ENCODE results near the gene TNNI3.

The TNNI3 gene

GRCh38 chr19:55146078-55146704 is 11.3 kb downstream of the TNNI3 start:
- DNase-seq = no peak

DNA sequence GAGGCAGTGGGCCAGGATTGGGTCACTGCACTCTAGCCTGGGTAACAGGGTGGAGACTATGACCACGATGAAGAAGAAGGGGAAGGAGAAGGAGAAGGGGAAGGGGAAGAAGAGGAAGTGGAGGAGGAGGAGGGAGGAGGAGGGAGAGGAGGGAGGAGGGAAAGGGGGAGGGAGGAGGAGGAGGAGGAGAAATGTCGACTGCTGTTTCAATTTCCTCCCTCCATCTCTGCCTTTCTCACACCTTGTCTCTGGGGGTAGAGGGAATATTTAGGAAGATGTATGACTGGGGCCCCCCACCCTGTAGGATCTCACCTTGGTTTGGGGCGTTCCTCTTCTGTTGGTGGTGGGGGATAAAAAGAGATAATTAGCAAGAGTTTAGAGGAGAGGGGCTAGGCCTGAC is 12.3 kb downstream of the TNNI3 start:
- no peak for DNase-seq

GRCh38 chr19:55141696-55142095 is 15.8 kb downstream of the TNNI3 start:
- no peak for DNase-seq

DNA sequence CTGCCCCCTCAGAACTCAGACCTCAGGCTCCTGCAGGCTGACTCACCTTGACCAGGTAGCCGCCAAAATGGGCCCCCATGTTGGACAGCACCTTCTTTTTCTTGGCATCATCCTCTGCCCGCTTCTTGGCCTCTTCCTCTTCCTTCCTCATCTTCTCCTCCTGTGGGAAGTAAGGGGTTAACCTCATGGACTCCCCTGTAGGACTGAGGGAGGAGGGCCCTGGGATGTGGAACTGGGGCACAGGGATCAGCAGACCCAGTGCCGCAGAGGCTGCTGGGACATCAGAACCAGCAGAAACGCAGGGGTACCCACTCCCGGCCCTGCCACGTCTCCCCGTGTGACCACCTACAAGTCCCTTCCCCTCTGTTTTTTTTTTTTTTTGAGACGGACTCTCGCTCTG is 19.6 kb downstream of the TNNI3 start:
- DNase-seq = no peak

DNA sequence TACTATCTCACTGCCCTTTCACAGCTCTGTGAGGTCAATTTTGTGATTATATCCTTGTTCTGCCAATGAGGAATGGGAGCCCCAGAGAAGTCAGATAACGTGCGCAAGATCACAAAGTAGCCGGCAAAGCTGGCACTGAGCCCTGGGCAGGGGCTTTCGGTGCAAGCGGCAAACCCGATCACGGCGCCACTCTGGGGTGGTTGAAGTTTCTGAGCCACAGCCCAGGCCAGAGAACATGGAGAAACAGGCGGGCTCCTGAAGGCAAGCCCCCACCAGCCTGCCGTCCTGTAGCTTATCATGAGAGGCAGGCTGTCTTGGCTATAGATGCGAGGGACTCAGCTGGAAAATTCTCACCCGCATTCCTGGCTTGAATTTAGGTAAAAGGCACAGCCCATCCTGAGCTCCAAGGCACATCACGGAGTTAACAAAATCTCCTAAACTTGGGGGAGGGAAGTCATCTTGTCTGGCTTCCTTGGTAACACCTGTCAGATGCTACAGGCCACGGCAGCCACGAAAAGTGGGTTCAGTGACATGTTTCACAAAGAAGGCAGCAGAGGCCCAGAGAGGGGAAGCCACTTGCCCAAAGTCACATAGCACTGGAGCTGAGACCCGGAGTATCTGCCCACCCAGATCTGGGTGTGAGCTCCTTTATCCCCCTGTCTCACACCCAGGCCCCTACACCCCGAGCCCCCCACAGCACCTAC is 21.0 kb downstream of the TNNI3 start:
- DNase-seq = no peak

GRCh38 chr19:55134736-55135135 is 22.8 kb downstream of the TNNI3 start:
- no peak for DNase-seq

DNA sequence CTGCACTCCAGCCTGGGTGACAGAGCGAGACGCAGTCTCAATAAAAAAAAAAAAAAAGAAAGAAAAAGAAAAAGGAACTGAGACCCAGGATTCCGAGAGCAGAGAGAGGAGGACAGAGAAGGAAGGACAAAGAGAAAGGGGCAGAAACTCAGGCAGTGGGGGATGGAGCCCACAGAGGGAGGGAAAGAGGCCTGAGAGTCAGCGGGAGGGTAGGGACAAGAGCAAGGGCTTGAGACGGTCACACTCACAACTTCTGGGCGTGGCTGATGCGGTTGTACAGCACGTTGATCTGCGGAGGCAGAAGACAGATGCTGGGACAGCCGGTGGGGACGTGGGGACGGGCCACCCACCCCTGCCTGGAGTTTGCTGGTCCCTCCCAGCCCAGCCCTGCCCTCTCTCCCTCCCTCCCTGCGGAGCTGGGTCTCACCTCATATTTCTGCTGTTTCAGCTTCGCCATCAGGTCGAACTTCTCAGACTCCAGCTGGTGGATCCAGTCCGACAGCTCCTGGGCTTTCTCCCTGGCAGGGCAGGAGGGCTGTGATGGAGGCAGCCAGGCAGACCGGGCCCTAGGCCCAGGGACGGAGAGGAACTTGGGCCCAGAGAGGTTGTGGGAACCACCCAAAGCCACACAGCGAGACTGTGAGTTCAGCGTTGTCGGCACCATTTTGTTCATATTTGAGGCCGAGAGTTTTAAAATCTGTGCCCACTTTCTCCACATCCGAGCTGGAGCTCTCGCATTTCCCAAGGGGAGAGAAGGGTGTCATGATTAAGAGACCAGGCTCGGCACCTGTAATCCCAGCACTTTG is 23.7 kb downstream of the TNNI3 start:
- no peak for DNase-seq

- no peak for DNase-seq
Measured at GRCh38 chr19:55132453-55133129, 24.9 kb downstream of the TNNI3 start.

- DNase-seq = no peak
Measured at GRCh38 chr19:55131421-55131820, 26.1 kb downstream of the TNNI3 start.

GRCh38 chr19:55119053-55119452 is 38.5 kb downstream of the TNNI3 start:
- DNase-seq = no peak

GRCh38 chr19:55118401-55118991 is 39.0 kb downstream of the TNNI3 start:
- no peak for DNase-seq

- DNase-seq = peak; percentile 91
Measured at GRCh38 chr19:55117663-55118391, 39.7 kb downstream of the TNNI3 start.

GRCh38 chr19:55116859-55117662 is 40.5 kb downstream of the TNNI3 start, which contains the start of gene PPP1R12C:
Gene PPP1R12C (minus strand): TSS chr19:55117637. CDS start chr19:55117543, 94 bp downstream.
- no peak for DNase-seq

- no peak for DNase-seq
Measured at GRCh38 chr19:55116232-55116858, 41.2 kb downstream of the TNNI3 start.

DNA sequence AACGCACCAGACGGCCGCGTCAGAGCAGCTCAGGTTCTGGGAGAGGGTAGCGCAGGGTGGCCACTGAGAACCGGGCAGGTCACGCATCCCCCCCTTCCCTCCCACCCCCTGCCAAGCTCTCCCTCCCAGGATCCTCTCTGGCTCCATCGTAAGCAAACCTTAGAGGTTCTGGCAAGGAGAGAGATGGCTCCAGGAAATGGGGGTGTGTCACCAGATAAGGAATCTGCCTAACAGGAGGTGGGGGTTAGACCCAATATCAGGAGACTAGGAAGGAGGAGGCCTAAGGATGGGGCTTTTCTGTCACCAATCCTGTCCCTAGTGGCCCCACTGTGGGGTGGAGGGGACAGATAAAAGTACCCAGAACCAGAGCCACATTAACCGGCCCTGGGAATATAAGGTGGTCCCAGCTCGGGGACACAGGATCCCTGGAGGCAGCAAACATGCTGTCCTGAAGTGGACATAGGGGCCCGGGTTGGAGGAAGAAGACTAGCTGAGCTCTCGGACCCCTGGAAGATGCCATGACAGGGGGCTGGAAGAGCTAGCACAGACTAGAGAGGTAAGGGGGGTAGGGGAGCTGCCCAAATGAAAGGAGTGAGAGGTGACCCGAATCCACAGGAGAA is 42.0 kb downstream of the TNNI3 start:
- DNase-seq = no peak

DNA sequence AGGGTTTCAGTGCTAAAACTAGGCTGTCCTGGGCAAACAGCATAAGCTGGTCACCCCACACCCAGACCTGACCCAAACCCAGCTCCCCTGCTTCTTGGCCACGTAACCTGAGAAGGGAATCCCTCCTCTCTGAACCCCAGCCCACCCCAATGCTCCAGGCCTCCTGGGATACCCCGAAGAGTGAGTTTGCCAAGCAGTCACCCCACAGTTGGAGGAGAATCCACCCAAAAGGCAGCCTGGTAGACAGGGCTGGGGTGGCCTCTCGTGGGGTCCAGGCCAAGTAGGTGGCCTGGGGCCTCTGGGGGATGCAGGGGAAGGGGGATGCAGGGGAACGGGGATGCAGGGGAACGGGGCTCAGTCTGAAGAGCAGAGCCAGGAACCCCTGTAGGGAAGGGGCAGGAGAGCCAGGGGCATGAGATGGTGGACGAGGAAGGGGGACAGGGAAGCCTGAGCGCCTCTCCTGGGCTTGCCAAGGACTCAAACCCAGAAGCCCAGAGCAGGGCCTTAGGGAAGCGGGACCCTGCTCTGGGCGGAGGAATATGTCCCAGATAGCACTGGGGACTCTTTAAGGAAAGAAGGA is 42.9 kb downstream of the TNNI3 start:
- no peak for DNase-seq

GRCh38 chr19:55113570-55114039 is 43.9 kb downstream of the TNNI3 start:
- DNase-seq = no peak

DNA sequence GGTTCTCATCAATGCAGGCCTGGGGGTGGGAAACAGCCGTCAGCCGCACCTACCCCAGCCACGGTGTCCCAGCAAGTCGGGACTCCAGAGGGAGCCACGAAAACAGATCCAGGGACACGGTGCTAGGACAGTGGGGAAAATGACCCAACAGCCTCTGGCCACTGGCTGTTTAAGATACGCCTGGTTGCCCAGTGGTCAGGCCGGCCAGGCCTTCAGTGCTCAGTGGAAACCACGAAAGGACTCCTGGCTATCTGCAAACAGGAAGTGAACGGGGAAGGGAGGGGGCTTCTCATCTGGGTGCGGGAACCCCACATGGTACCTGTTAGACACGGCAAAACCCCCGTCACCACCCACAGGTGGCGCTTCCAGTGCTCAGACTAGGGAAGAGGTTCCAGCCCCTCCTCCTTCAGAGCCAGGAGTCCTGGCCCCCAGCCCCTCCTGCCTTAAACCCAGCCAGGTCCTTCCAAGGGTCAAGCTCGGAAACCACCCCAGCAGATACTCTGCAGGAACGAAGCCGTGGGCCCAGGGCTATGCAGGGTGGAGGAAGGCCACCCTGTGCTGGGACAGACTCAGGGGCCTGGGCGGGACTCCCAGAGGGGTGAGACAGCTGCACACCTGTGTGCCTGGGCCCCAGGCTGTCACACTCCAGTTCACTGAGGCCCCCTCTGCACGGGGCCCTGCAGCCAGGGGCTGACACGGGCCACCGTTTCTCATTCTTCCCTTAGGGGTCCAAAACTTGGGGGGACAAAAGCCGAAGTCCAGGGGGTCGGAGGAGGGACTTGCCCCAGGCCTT is 44.6 kb downstream of the TNNI3 start:
- DNase-seq = no peak

- DNase-seq = no peak
Measured at GRCh38 chr19:55112246-55112776, 45.2 kb downstream of the TNNI3 start.
